ENCODE results near the gene GARRE1.

- TF ChIP-seq POLR2AphosphoS5 (IDR thresholded peaks at IDR 0.05): no peak
- TF ChIP-seq CTCF (IDR thresholded peaks at IDR 0.05): no peak
Observed at GRCh38 chr19:34224996-34225658, 29.2 kb upstream of the GARRE1 start.

All from transverse colon (tissue), 4 donors.